GM21528 (cell line): ENCODE results near the gene ITPRIP.

Experiments
- ATAC-seq: cut with Tn5 transposase; IDR thresholded peaks from one replicate; pipeline ENCODE4 v1.9.1; 2021; ENCODE audit warnings: mild to moderate bottlenecking, moderate library complexity; ENCODE audit not compliant: unreplicated experiment, low FRiP score

Gene ITPRIP, protein sequence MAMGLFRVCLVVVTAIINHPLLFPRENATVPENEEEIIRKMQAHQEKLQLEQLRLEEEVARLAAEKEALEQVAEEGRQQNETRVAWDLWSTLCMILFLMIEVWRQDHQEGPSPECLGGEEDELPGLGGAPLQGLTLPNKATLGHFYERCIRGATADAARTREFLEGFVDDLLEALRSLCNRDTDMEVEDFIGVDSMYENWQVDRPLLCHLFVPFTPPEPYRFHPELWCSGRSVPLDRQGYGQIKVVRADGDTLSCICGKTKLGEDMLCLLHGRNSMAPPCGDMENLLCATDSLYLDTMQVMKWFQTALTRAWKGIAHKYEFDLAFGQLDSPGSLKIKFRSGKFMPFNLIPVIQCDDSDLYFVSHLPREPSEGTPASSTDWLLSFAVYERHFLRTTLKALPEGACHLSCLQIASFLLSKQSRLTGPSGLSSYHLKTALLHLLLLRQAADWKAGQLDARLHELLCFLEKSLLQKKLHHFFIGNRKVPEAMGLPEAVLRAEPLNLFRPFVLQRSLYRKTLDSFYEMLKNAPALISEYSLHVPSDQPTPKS

DNA sequence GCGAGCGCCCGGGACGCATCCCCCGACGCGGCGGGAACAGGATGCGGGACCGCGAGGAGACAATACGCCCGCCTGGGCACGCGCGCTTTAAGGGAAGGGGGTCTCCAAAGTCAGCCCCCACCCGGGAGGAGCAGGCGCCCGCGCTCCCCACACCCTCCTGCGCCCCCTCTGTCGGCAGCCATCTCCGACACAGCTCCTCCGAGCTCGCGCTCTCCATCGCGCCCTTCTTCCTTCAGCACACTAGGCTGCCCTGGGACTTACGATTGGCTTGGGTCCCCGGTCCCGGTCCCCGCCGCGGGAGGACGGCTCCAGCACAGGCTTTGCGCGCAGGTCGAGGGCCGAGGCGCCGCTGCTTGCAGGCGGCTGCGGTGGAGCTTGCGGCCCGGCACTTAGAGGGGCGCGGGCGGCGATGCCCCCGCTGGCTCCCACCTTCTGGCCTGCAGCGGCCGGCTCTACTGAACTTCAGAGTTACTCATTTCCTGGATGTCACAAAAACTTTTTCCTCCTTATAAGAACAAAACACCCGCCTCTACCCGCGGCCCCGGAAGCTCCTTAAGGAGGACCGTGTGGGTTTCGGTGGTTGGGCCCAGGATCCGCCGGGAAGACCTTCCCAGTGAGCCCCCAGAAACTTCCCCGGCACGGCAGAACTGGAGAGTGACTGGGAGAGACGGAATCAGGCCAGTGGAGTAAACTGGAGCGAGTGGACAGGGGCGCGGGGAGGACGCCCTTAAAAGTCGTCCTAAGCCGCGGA, at the start of gene ITPRIP:
Gene ITPRIP, minus strand, starts transcription at position 481 of the 751 bp plus-strand sequence. CDS start 22,414 bp downstream, outside the sequence.
- ATAC-seq: peak; percentile 78

DNA sequence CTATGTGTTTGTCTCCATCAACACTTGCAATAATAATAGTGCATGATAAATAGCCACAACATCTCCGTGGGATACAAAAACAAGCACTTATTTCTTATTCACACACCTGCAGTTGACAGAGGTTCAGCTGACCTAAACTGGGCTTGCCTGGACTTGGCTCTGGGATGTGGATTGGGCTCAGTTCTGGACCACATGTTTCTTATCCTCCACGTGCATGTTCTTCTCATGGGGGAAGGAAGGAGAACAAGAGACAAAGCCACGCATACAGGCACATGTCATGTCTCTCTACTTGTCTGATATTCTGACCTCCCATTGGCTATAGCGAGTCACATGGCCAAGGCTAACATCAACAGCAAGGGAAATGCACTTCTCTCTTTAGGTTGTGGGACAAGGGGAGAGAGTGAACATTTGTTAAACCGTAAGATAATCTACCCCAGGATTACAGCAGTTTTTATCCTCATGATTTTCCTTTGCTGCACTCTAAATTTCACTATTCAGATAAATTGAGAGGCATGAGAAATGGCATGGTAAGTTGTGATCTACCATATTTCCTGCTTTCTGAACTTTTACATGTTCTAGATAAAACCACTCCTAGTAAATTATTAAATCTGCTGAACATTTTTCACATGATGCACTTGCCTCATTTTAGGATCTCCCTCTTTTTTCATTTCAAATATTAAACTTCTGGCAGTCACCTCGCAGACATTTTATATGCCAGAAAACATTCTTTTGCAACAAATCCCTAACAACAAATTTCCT, 49.0 kb upstream of the ITPRIP start:
- ATAC-seq: peak; percentile 72

DNA sequence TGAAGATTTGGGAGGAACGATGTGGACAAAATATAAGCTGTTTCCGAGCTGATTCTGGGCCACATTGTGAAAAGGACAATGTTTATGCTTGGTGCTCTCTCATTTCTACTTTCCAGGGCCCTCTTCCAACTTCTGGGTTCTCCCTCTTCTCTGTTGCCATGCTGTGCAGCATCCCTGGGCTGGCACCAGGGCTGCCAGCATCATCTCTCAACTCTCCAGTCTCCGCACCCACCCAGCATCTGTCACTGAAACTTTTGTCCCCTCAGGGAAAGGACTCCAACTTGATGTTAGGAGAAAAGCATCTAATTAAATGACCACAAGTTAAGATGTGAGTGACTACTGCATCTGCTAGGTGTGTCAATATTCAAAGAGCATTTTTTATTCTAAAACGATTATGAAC, 42.1 kb upstream of the ITPRIP start:
- ATAC-seq: no peak

DNA sequence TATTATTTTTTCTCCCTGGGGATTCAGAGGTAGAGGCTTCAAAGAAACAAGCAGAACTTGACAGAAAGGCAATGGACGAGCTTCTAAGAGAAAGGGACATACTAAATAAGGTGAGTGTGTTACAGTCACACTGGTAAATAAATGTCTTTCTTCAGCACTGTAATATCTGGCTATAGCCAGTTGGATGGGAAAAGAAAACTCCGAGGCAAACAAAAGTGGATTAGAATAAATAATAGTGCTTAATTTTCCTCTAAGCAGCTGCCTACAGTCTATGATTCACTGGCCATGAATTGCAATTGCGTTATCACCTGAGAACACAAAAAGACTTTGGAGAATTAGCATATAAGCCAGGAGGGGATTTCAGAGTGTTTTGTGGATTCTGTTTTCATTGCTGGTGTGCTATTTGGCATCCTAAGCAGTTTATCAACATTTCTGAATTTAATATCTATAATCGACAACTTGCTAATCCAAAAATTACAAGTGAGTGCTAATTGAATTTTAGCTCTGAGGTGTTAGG, 38.6 kb upstream of the ITPRIP start:
- ATAC-seq: no peak

DNA sequence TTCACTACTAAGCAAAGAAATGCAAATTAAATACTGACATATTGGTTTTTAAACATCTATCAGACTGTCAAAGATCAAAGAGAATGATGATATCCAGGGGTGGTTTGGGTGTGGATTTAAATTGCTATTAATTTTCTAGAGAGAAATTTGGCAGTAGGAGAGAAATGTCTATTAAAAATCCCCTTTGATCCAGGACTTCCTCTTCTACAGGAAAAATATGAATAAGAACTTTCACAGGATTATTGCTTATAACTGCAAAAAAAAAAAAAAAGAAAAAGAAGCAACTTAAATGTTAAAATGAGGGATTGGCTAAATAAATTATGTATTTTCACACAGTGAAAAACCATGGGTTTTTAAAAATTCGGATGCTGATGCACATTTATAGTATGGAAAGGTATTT, 36.3 kb upstream of the ITPRIP start:
- no peak for ATAC-seq

DNA sequence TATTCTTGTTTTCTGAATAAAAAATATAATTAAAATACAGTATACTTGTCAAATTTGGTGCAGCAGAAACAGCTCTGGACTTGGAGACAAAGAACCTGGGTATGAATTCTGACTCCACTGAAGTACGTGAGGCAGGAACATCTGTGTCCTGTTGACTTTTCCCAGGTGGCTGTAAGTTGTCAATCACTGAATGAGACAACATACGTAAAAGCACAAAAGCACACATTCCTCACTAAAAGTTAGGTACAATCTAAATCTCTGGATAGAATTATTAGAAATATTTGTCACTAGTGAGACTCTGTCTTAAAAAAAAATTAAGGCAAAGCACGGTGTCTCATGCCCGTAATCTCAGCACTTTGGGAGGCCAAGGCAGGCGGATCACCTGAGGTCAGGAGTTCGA, 33.5 kb upstream of the ITPRIP start:
- ATAC-seq: no peak

DNA sequence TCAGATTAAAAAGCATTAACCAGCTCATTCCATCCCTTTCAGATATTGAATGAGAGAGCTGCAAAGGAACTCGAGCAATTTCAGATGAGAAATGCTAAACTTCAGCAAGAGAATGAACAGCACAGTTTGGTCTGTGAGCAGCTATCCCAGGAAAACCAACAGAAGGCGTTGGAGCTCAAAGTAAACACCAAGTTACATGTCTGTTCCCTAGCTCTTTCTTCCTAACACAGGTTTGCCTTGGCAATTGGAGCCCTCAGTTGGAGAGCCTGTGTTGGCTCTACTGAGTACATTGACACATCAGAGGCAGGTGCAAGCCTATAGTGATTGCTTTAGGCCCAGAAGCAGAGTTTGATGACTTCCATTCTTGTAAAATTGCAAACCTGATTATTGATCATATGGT, 30.1 kb upstream of the ITPRIP start:
- ATAC-seq: no peak

DNA sequence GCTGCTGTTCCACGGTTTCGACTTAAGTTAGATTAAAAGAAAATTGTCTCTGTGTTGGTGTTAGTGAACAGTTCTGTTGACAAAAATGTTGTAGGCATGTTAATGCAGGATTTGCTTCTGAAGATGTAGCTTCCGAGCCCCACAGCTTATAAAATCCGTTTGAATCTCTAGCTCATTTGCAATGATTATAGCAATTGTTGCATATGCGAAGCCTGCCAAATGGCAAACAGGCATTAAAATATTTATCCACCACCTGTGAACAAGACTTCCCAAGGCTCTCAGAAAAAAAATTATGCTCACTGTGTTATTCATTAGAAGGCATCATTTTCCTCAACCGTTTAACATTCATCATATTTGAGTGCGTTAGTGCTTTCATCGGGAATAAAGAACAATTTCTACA, 29.6 kb upstream of the ITPRIP start:
- ATAC-seq: no peak

DNA sequence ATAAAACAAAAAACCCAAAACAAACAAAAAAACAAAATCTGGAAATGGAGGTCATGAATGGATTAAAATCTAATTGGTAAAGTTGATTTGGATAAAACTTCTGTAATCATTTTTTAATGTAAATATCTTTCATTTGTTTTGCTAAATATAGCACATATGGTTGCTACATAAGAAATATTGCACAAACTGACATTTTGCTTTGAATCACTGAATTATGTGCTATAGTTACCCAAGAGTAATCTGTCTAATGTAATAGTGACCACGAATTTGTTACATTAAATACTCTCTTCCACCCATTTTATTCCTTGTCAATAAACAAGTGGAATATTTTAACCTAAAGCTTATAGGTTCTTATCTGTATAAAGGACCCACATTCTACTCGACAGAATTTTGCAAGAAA, 21.5 kb upstream of the ITPRIP start:
- no peak for ATAC-seq

DNA sequence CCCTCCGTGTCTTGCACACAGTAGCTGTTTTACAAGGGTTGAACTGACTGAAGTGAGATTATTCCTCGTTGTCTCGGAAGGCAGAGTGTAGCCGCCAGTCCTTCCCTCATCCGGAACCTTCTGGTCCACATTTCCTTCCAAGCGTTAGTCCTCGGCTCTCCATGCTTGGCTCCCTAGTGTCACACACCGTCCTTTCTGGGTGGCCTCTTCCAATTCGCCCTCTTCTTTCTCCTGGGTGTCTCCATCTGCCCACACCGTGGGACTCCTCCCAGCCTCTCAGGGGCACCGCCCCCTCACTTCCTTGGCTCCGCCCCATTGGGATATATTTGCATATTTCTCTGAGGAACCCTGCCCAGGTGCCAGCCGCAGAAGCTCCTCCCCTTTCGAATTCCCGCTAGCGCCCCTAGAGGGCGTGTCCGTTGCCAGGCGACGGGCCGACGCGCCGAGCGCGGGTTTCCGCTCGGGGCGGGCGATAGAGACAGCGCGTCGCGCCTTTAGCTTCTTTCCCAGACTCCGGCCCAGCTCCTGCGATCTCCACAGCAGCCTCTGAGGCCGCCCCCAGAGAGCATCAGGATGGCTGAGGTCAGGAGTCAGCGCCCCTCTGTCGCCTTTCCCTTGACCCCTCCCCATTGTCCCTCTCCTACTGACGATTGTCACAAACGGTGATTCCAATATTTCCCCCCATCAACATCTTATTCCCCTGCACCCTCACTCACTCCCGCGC, 15.2 kb upstream of the ITPRIP start, which contains the start of gene CFAP58:
Gene CFAP58, plus strand, starts transcription at position 509 of the 724 bp plus-strand sequence. Its CDS starts 65 bp downstream, at position 574.
- ATAC-seq: peak; percentile 58

DNA sequence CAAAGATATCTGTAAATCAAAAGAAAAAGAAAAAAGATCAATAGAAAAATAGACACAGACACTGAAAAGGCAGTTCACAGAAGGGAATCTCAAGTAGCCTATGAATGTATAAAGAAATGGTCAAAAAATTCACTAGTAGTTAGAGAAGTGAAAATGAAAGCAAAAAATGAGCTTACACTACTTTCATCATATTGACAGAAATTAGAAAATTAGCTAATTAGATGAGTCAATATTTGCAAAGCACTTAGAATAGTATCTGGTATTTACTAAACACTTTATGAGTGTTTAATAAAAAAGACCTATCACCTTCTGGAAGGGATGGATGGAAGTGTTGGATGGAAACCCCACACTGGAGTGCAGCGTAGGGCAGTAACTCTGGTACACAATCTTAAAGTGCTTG, 13.7 kb upstream of the ITPRIP start:
- no peak for ATAC-seq

DNA sequence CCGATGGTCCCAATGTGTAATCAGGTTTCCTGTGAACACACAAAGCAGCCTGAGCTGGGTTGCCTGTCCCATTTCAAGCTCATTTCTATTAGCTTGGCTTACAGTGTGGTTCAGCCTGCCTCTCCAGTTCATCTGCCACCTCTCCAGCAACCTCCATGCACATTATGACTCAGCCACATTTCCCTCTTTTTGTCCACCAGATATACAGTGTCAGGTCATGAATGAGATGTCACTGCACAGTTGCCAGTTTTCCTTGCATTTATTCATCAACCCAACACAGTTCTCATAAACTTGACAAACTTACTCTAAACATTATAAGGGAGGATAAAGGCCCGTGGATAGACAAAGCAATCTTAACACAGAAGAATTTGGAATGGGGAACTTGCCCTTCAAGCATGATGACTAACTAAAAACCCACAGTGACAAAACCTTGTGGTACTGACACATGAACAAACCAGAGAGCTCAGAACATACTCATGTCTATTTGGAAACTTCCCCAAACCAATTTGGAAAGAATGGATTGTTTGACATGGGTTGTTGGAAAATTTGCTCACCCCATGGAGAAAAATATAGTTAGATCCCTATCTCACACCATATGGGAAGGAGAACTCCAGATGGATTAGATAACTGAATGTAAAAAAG, 12.9 kb upstream of the ITPRIP start:
- no peak for ATAC-seq

DNA sequence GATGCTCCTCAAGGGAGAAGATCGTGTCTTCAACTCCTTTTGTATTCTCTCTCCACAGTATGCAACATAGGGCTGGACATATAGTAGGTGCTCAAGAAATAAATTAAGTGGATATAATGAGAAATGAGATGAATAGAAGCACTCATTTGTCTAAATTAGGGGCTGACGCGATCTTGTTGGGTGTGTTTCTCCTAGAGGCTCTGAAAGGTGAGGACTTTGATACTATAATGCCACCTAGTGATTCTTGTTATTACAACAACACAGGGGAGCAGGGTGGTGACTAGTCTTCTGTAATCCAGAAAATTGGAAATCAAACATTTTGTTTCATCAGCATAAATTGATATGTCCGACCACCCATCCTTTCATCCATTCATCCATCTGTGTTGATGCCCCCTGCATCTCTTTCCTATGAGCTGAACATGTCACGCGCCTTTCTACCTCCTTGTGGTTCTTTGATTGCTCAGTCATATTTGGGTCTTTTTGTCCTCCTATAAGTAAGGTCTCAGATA, 11.9 kb upstream of the ITPRIP start:
- ATAC-seq: peak; percentile 58

DNA sequence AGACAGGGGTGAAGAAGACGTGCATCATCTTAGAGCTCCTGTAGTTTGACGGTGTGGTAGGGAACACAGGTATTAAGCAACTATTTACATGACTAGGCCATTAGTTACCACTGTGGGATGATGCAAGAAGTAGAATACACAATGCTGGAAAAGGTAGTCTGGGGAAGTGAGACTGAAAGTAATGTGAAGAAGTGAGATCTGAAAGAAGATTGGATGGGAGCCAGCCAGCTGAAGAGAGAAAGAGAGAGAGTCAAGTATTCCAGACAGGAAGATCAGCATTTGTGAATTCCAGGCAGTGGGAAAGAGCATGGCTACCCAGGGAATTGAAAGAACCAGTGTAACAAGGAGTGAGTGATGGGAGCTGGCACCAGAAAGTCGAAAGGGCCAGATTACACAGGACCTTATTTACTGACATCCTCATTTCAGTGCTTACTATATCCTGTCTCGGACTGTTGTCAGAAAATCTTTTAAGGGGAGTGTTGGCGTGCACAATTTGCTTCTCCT, 11.4 kb upstream of the ITPRIP start:
- ATAC-seq: peak; percentile 52

DNA sequence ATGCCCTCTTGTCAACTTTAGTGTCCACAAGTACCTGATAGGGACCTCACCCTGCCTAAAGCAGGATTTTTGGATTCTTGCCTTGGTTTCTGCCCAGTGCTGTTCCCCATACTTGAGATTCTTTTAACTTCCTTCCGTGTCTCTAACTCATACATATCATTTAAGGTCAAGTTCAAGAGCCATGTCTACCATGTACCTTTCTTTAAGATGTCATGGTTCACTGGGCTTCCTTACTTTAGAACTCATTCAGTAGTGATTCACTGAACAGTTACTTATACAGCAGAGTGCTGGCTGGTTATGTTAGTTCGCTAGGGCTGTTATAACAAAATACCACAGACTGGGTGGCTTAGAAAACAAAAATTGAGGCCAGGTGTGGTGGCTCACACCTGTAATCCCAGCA, 10.3 kb upstream of the ITPRIP start:
- ATAC-seq: no peak

DNA sequence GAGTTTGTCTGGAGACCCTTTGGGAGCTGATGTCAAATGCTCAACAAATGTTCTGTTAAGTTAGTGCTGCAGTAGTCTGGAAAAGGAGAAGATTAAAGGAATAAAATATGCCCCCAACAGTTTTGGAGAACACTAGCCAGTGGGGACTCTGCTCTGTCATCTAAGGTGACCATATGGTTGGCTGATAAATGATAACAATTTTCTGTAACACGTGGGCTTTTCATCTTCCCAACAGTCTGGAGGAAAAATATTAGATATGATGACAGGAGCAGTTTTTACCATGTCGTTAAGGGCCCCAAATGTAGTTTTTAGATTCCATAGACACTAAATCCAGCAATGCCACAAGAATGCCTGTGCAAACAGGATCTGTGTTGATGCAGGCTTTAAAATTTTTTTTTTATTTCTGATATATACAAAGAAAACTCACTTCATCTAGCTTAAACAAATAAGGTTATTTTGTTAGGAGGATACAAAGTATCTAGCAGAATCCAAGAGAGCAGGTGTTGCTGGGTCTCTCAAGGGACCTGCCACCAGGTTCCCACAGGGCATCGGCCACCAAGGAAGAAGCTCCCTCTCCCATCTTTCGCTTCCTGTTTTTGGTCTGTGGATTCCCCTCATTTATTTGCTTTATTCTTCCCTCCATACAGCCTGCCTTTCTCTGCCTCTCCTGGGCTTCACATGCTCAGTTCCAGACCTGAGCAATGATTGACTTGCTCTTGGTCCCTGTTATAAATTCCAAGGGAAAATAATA, 9.2 kb upstream of the ITPRIP start:
- no peak for ATAC-seq

DNA sequence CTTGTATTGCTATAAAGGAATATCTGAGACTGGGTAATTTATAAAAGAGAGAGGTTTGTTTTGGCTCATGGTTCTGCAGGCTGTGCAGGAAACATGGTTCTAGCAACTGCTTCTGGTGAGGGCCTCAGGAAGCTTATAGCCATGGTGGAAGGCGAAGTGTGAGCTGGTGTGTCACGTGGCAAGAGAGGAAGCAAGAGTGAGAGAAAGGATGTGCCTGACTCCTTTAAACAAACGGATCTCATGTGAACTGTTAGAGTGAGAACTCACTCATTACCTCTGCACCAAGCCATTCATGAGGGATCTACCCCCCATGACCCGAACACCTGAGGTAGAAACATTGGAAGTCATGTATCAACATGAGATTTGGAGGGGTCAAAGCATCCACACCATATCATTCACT, 7.7 kb upstream of the ITPRIP start:
- no peak for ATAC-seq

DNA sequence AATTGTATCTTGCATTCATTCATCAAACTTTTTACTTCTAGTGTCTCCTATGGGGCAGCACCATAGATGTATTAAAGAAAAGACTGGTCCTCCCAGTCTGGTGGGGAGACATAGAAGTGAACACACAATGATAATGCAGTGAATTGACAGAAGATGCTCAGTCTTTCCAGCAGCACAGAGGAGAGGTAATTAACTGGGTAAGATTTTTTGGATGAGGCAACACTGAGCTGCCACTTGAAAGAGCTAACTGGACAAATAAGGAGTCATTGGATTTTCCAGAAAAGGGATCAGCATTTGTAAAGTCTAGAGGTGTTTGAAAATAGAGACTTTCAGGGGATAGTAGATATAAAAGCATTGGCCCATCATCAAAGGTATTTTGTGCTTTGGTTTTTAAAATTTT, 7.2 kb upstream of the ITPRIP start:
- no peak for ATAC-seq
